Activated B cell treated with CpG ODN at 0.5 μM for 24 hours (primary cell): Measurements from ENCODE around the gene IKZF4. TPM values are rescaled to one million over a fixed set of nuclear protein-coding genes. Genes with fewer than 3 reads are reported as not detected.
"Not testable (repeated sequence)": the region's sequence is repeated elsewhere in the genome, so short reads cannot be mapped to it uniquely, and the experiment has no call there.

Experiments used
- ATAC-seq: fragments of 200-7000 bp; cut with Tn5 transposase; one replicate; pipeline ENCODE4 v1.10.0; 2021; ENCODE audit warnings: low read depth, mild to moderate bottlenecking, moderate library complexity
- CTCF ChIA-PET: fragments of 350-600 bp; sonication (Branson Sonifier 250); formaldehyde crosslinking; loops from one replicate; lab custom pipeline; 2021; ENCODE audit warnings: antibody characterized with exemption; lab: Charles Lee
- POLR2A ChIA-PET: fragments of 350-600 bp; sonication (Branson Sonifier 250); formaldehyde crosslinking; loops from one replicate; lab custom pipeline; 2021; ENCODE audit warnings: antibody characterized with exemption; lab: Charles Lee
- DNase-seq: peaks from one replicate; pipeline ENCODE4 v3.0.0; 2022
- H3K27ac Mint-ChIP-seq: one replicate; pipeline ENCODE4 v1.8.0; 2020; ENCODE audit warnings: mixed read lengths
- H3K27me3 Mint-ChIP-seq: one replicate; pipeline ENCODE4 v1.8.0; 2021; ENCODE audit warnings: mixed read lengths
- H3K36me3 Mint-ChIP-seq: one replicate; pipeline ENCODE4 v1.8.0; 2021; ENCODE audit warnings: low read depth, mixed read lengths
- H3K4me1 Mint-ChIP-seq: one replicate; pipeline ENCODE4 v1.8.0; 2021; ENCODE audit warnings: mixed read lengths
- H3K4me3 Mint-ChIP-seq: one replicate; pipeline ENCODE4 v1.8.0; 2020; ENCODE audit warnings: mild to moderate bottlenecking, mixed read lengths
- H3K9me3 Mint-ChIP-seq: one replicate; pipeline ENCODE4 v1.8.0; 2020; ENCODE audit warnings: mixed read lengths
- CTCF ChIP-seq: fragments of 200-600 bp; IDR thresholded peaks from one replicate; pipeline ENCODE4 v1.8.0; 2022; ENCODE audit warnings: antibody characterized with exemption, mild to moderate bottlenecking
- intact Hi-C: fragments of 100-400 bp; cut with micrococcal nuclease; formaldehyde crosslinking; loops from one replicate; pipeline ENCODE4 v1.15.1; 2024
- total RNA-seq: library from RNA; stranded (reverse); gene quantifications from 2 replicates; pipeline ENCODE4 v1.2.3, GENCODE V29; 2022

Gene IKZF4
- total RNA-seq, 1 donor from 2014 or later: 6.4 TPM

- DNase-seq (no peak), ATAC-seq (peak; percentile 78)
- H3K4me3 Mint-ChIP-seq: no peak overlapping the region
- no peaks in the 10 kb centered on the region for H3K27me3 Mint-ChIP-seq
- H3K4me1 Mint-ChIP-seq: peaks cover 32% of the 10 kb centered on the region
- intact Hi-C loops: loop anchor here (1.0 kb wide), 1 partner anchor 8 kb away; the partner anchor contains the start of gene RAB5B
- H3K9me3 Mint-ChIP-seq: no peaks in the 10 kb centered on the region
- ChIA-PET CTCF (interaction anchor here (0.6 to 2.3 kb wide), 4 partner anchors 13 to 244 kb away, joined by 3 to 13 read pairs (median 4); partner anchors contain the start of gene SUOX), POLR2A (interaction anchor here (0.6 to 3.2 kb wide), 9 partner anchors 8 to 1657 kb away, joined by 3 to 33 read pairs (median 5); partner anchors contain the start of gene RAB5B)
- no peak for TF ChIP-seq CTCF
- peaks cover 61% of the 10 kb centered on the region for H3K36me3 Mint-ChIP-seq
- no peak overlapping the region for H3K27ac Mint-ChIP-seq
Observed at GRCh38 chr12:55982319-55982936, 38.4 kb upstream of the IKZF4 start.

GRCh38 chr12:55983232-55983842 lies 37.5 kb upstream of the IKZF4 start:
- DNase-seq (no peak), ATAC-seq (peak; percentile 60)
- Mint-ChIP-seq H3K4me1 (peaks cover 29% of the 10 kb centered on the region), H3K4me3 (no peak overlapping the region), H3K9me3 (no peaks in the 10 kb centered on the region), H3K27me3 (no peaks in the 10 kb centered on the region), H3K27ac (peak overlapping the region; percentile 77), H3K36me3 (peaks cover 62% of the 10 kb centered on the region)
- intact Hi-C loops: no loop called here
- no peak for TF ChIP-seq CTCF
- ChIA-PET CTCF (interaction anchor here (0.6 to 2.3 kb wide), 5 partner anchors 12 to 1174 kb away, joined by 3 to 13 read pairs (median 3); partner anchors contain the start of gene SUOX), POLR2A (interaction anchor here (0.6 to 3.2 kb wide), 6 partner anchors 9 to 52 kb away, joined by 4 to 33 read pairs (median 4); partner anchors contain the start of gene RAB5B)

GRCh38 chr12:55984861-55985260 lies 36.0 kb upstream of the IKZF4 start:
- Mint-ChIP-seq H3K27me3 (no peaks in the 10 kb centered on the region), H3K27ac (no peak overlapping the region), H3K36me3 (peaks cover 62% of the 10 kb centered on the region), H3K4me1 (peaks cover 25% of the 10 kb centered on the region), H3K4me3 (no peak overlapping the region), H3K9me3 (no peaks in the 10 kb centered on the region)
- intact Hi-C loops: no loop called here
- ChIA-PET CTCF (interaction anchor here (0.9 to 3.5 kb wide), 2 partner anchors 11 kb away, joined by 3 to 18 read pairs; partner anchors contain the start of gene RAB5B), POLR2A (interaction anchor here (2.0 to 3.2 kb wide), 2 partner anchors 10 kb away, joined by 11 to 18 read pairs; partner anchors contain the start of gene RAB5B)
- DNase-seq (no peak), ATAC-seq (no peak)
- no peak for TF ChIP-seq CTCF

- Mint-ChIP-seq H3K27ac (no peak overlapping the region), H3K36me3 (peaks cover 63% of the 10 kb centered on the region), H3K4me1 (peaks cover 25% of the 10 kb centered on the region), H3K9me3 (no peaks in the 10 kb centered on the region), H3K27me3 (no peaks in the 10 kb centered on the region), H3K4me3 (no peak overlapping the region)
- DNase-seq (no peak), ATAC-seq (no peak)
- ChIA-PET CTCF (interaction anchor here (0.9 to 3.5 kb wide), 2 partner anchors 11 kb away, joined by 3 to 18 read pairs; partner anchors contain the start of gene RAB5B), POLR2A (interaction anchor here (2.0 to 3.2 kb wide), 2 partner anchors 10 to 11 kb away, joined by 11 to 18 read pairs; partner anchors contain the start of gene RAB5B)
- TF ChIP-seq CTCF: no peak
- intact Hi-C loops: no loop called here
Observed at GRCh38 chr12:55985341-55985740, 35.5 kb upstream of the IKZF4 start.

GRCh38 chr12:55985976-55986375 lies 34.9 kb upstream of the IKZF4 start:
- POLR2A ChIA-PET: interaction anchor here (2.0 kb wide), 1 partner anchor 11 kb away, joined by 11 read pairs; the partner anchor contains the start of gene RAB5B
- H3K27me3 Mint-ChIP-seq: not testable (repeated sequence)

More at GRCh38 chr12:55985976-55986375, 34.9 kb upstream of the IKZF4 start:
- H3K9me3 Mint-ChIP-seq, DNase-seq, intact Hi-C loops, ATAC-seq, H3K4me3 Mint-ChIP-seq, H3K27ac Mint-ChIP-seq: not testable (repeated sequence)
- H3K4me1 Mint-ChIP-seq: peaks cover 25% of the 10 kb centered on the region
- CTCF ChIA-PET: interaction anchor here (0.9 to 3.5 kb wide), 2 partner anchors 10 to 60 kb away, joined by 4 to 18 read pairs; no protein-coding TSS in a partner anchor
- peaks cover 64% of the 10 kb centered on the region for H3K36me3 Mint-ChIP-seq
